PFSK-1 (cell line): ENCODE results near the gene TNNI3.

Source experiments
- FOXP2 ChIP-seq: optimal IDR thresholded peaks from 2 replicates; pipeline ENCODE3; 2011; ENCODE audit warnings: borderline replicate concordance, control low read depth, inconsistent platforms; ENCODE audit not compliant: insufficient read depth; ENCODE audit errors: extremely low read length, extremely low read depth
- POLR2AphosphoS5 ChIP-seq: IDR thresholded peaks from 2 replicates; pipeline ENCODE4 v1.6.1; 2012; ENCODE audit warnings: low read depth, mild to moderate bottlenecking, control low read depth, low read length, moderate library complexity
- SIN3A ChIP-seq: IDR thresholded peaks from 2 replicates; pipeline ENCODE4 v1.6.1; 2012; ENCODE audit warnings: mild to moderate bottlenecking, low read length, moderate library complexity, borderline replicate concordance; ENCODE audit not compliant: insufficient read depth
- TAF1 ChIP-seq: IDR thresholded peaks from 2 replicates; pipeline ENCODE4 v1.6.1; 2012; ENCODE audit warnings: low read length, control low read depth, borderline replicate concordance; ENCODE audit not compliant: insufficient read depth
- TF ChIP-seq, protein P1 (sequence below), 2 experiments: IDR thresholded peaks; 2 replicates each; pipeline versions ENCODE4 v1.6.1 to v1.8.0; 2011 to 2012; ENCODE audit warnings: low read depth in 2 of 2, low read length in 2 of 2, control low read depth in 1 of 2, inconsistent platforms in 1 of 2, mild to moderate bottlenecking in 1 of 2, moderate library complexity in 1 of 2; ENCODE audit not compliant: insufficient read depth in 1 of 2

The TNNI3 gene

DNA sequence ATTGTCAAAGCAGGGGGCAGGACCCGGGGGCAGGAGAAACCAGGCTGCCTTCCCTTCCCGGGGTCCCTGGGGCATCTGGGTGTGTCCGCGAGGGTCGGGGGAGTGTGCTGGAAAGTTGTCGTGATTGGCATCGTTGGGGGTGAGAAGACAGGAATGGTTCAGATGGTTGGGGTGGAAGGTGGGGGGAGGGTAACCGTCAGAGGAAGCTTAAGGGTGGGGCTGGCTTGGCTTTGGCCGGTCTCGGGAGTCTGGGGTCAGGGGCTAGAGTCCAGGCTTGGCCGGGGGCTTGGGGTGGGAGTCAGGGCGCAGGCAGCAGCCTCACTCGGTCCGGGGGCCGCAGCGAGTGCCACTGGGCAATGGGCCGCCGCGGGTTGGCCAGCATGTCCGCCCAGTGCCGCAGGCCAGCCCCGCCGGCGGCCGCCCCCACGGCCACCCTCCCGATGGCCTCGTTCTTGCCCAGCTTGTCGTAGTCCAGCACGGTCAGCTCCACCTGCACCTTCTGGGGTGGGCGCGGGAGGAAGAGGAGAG, 15.7 kb upstream of the TNNI3 start:
- TF ChIP-seq POLR2AphosphoS5 = no peak
- 0 out of 2 replicates have a peak, but pooled peaks have one; percentile 3 for TF ChIP-seq SIN3A

DNA sequence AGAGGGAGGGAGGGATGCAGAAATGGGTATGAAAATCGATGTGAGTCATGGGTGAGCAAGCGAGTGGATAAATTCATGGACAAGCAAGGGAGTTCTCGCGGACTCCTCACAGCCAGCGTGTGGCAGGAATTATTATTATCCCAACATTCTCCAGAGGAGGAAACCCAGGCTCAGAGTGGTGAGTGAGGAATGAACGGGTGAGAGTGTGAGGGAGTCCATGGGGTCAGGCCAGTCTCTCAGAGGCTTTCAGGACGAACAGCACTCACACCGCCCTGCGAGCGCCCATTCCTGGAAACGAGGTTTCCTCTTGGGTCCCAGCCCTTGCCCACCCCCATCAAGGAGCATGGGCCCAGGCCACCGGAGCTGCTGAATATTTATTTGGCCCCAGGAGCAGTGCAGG, 15.2 kb upstream of the TNNI3 start:
- TF ChIP-seq, protein P1, sequence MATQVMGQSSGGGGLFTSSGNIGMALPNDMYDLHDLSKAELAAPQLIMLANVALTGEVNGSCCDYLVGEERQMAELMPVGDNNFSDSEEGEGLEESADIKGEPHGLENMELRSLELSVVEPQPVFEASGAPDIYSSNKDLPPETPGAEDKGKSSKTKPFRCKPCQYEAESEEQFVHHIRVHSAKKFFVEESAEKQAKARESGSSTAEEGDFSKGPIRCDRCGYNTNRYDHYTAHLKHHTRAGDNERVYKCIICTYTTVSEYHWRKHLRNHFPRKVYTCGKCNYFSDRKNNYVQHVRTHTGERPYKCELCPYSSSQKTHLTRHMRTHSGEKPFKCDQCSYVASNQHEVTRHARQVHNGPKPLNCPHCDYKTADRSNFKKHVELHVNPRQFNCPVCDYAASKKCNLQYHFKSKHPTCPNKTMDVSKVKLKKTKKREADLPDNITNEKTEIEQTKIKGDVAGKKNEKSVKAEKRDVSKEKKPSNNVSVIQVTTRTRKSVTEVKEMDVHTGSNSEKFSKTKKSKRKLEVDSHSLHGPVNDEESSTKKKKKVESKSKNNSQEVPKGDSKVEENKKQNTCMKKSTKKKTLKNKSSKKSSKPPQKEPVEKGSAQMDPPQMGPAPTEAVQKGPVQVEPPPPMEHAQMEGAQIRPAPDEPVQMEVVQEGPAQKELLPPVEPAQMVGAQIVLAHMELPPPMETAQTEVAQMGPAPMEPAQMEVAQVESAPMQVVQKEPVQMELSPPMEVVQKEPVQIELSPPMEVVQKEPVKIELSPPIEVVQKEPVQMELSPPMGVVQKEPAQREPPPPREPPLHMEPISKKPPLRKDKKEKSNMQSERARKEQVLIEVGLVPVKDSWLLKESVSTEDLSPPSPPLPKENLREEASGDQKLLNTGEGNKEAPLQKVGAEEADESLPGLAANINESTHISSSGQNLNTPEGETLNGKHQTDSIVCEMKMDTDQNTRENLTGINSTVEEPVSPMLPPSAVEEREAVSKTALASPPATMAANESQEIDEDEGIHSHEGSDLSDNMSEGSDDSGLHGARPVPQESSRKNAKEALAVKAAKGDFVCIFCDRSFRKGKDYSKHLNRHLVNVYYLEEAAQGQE (IDR thresholded peaks at IDR 0.05; ENCODE audit: insufficient read depth in 1 of 2, low read depth in 2 of 2, low read length in 2 of 2) = no peak
- TF ChIP-seq POLR2AphosphoS5 = no peak
- no peak for TF ChIP-seq FOXP2
- TF ChIP-seq TAF1 = no peak
- no peak for TF ChIP-seq SIN3A

DNA sequence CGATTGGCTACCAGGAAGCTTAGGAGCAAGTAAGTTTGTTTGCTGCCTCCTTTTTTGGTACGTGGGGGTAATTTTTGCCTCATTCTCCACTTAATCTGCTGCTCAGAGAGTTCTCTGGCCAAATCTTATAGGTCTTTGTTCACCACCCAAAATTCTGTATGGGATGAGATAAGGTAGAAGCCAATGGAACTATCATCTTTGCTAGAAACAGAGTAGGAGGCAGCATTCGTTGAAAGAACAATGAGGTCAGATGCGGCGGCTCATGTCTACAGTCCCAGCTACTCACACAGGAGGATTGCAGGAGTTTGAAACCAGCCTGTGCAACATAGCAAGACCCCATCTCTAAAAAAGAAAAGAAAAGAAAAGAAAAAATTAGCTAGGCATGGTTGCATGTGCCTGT, 13.9 kb upstream of the TNNI3 start:
- TF ChIP-seq, protein P1 (IDR thresholded peaks at IDR 0.05; ENCODE audit: insufficient read depth in 1 of 2, low read depth in 2 of 2, low read length in 2 of 2) = no peak
- TF ChIP-seq TAF1 = no peak
- no peak for TF ChIP-seq SIN3A
- no peak for TF ChIP-seq FOXP2
- TF ChIP-seq POLR2AphosphoS5 = no peak

DNA sequence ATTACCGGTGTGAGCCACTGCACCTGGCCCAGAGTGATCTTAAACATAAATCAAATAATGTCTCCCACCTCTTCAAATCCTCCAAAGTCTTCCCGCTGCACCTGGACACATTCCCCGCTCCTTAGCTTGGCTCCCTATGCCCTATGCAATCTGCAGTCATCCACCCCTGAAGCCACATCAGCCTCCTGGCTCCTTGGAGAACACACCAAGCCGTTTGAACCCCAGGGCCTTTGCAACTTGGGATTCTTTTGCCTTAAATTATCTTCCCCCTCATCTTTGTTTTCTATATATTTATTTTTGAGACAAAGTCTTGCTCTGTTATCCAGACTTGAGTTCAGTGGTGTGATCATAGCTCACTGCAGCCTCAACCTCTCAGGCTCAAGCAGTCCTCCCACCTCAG, 11.6 kb upstream of the TNNI3 start:
- TF ChIP-seq SIN3A (no peak), FOXP2 (no peak), POLR2AphosphoS5 (no peak), TAF1 (no peak)
- TF ChIP-seq, protein P1 (IDR thresholded peaks at IDR 0.05; ENCODE audit: insufficient read depth in 1 of 2, low read depth in 2 of 2, low read length in 2 of 2) = no peak

DNA sequence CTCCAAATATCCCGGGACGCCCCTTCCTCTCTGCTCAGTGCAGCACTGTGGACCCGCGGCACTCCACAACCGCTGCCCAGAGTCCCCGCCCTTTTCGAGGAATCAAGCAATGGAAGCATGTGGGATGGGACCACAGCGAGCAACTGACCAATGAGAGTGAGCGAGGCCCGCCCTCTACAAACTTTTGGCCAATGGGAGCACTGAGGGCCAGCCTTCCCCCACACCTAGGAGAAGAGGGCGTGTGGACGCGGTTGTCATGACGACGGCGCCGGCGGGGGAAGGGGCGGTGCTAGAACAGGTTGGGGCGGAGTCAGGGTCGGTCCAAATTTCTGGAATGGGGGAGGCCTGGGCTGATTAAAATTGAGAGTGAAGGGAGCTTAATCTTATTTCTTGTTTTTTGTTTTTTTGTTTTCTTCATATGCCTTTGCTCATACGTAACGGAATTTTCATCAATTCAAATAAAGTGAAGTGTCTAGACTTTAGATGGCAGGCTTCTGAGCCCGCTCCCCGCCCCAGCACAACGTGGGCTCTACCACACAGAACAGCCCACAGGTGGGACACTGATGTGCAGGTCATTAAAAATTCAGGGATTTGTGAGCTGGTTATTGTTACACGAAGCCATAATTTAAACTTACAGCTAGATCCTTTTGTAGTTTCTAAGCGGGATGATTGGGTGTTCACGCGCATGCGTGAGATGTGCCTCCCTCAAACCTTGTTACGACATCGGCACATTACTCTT, 9.2 kb upstream of the TNNI3 start, which contains the start of gene DNAAF3:
Gene DNAAF3 (minus strand): TSS at position 84 of the 739 bp plus-strand sequence. CDS start 200 bp downstream, outside the sequence.
- TF ChIP-seq TAF1 (no peak; the same call in 1 of the 2 replicates), SIN3A (peak; percentile 90; the same call in 1 of the 2 replicates), FOXP2 (peak; percentile 30), POLR2AphosphoS5 (peak; percentile 77)

DNA sequence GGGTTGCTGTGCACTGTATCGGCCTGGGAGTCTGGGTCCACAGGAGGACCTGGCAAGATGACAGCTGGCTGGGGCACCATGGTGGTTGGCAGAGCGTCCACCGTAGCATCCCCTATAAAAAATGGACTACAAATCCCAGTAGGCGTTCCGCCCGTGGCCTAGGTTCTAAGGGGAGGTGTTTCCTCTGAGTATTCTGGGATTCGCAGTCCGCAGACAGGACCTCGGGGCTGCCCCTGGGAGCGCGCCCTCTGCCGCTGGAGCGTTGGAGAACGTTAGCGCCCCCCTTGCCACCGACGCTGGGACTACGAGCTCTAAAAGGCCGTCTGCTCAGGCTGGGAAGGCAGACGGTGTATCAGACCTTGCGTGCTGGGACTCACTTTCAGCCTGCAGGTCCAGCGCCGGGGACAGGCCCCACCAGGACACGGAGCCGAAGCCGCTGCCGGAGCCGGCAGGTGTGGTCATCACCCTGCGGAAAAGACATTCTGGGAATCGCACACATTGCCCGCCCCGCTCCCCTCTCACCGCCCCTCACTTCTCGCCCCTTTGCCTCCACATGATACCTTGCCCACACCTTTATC, 8.5 kb upstream of the TNNI3 start:
- no peak for TF ChIP-seq POLR2AphosphoS5
- TF ChIP-seq, protein P1 (IDR thresholded peaks at IDR 0.05; ENCODE audit: insufficient read depth in 1 of 2, low read depth in 2 of 2, low read length in 2 of 2) = 0 out of 4 replicates have a peak, but pooled peaks of 1 of the 2 experiments have one; percentile 6
- no peak for TF ChIP-seq SIN3A
- TF ChIP-seq FOXP2 = peak; percentile 84
- TF ChIP-seq TAF1 = no peak
